BE2C (cell line): ENCODE measurements around the gene ADGRF1.

Experiments used
- DNase-seq: peaks from one replicate; pipeline ENCODE4 v3.0.0-alpha.2; 2020
- H3K27me3 ChIP-seq: fragments of 250-450 bp; sonication (Bioruptor Pico); 2 replicates; pipeline ENCODE4 v1.5.1; 2020; ENCODE audit warnings: mild to moderate bottlenecking
- H3K36me3 ChIP-seq: fragments of 250-450 bp; sonication (Bioruptor Pico); 2 replicates; pipeline ENCODE4 v1.5.1; 2020; ENCODE audit warnings: mild to moderate bottlenecking
- H3K4me1 ChIP-seq: fragments of 250-450 bp; sonication (Bioruptor Pico); 2 replicates; pipeline ENCODE4 v1.5.1; 2020
- H3K4me3 ChIP-seq: 2 replicates; pipeline ENCODE4 v1.5.1; 2011; ENCODE audit warnings: low read depth, low read length
- H3K9me3 ChIP-seq: fragments of 250-450 bp; sonication (Bioruptor Pico); 2 replicates; pipeline ENCODE4 v1.5.1; 2020
- CTCF ChIP-seq: IDR thresholded peaks from 2 replicates; pipeline ENCODE4 v1.5.1; 2012; ENCODE audit warnings: mild to moderate bottlenecking, low read depth, low read length

The ADGRF1 gene

GRCh38 chr6:47007657-47008396, 34.3 kb downstream of the ADGRF1 start:
- no peak for DNase-seq
- Histone ChIP-seq H3K36me3 (no peaks in the 10 kb centered on the region), H3K9me3 (no peaks in the 10 kb centered on the region), H3K4me3 (no peak overlapping the region), H3K27me3 (peaks cover 13% of the 10 kb centered on the region), H3K4me1 (no peaks in the 10 kb centered on the region)
- no peak for TF ChIP-seq CTCF

GRCh38 chr6:47005486-47005885, 36.6 kb downstream of the ADGRF1 start:
- no peak overlapping the region for H3K4me3 ChIP-seq
- DNase-seq = no peak
- H3K4me1 ChIP-seq = no peaks in the 10 kb centered on the region
- no peak for TF ChIP-seq CTCF
- H3K9me3 ChIP-seq = no peaks in the 10 kb centered on the region
- no peaks in the 10 kb centered on the region for H3K36me3 ChIP-seq
- H3K27me3 ChIP-seq = peaks cover 10% of the 10 kb centered on the region

- no peak for TF ChIP-seq CTCF
- Histone ChIP-seq H3K4me1 (no peaks in the 10 kb centered on the region), H3K9me3 (no peaks in the 10 kb centered on the region), H3K4me3 (no peak overlapping the region), H3K36me3 (no peaks in the 10 kb centered on the region), H3K27me3 (peaks cover 7% of the 10 kb centered on the region)
- DNase-seq = no peak
Observed at GRCh38 chr6:47004463-47004862, 37.7 kb downstream of the ADGRF1 start.

GRCh38 chr6:47000842-47001241, 41.3 kb downstream of the ADGRF1 start:
- Histone ChIP-seq H3K27me3 (peaks cover 5% of the 10 kb centered on the region; the same call in 1 of the 2 replicates), H3K36me3 (no peaks in the 10 kb centered on the region), H3K4me1 (no peaks in the 10 kb centered on the region), H3K4me3 (no peak overlapping the region), H3K9me3 (no peaks in the 10 kb centered on the region)
- no peak for TF ChIP-seq CTCF
- DNase-seq = no peak

GRCh38 chr6:46998436-46999017, 43.6 kb downstream of the ADGRF1 start:
- Histone ChIP-seq H3K36me3 (no peaks in the 10 kb centered on the region), H3K4me3 (no peak overlapping the region), H3K9me3 (no peaks in the 10 kb centered on the region), H3K27me3 (peaks cover 5% of the 10 kb centered on the region), H3K4me1 (no peaks in the 10 kb centered on the region)
- no peak for TF ChIP-seq CTCF
- no peak for DNase-seq

GRCh38 chr6:46997646-46998045, 44.5 kb downstream of the ADGRF1 start:
- Histone ChIP-seq H3K27me3 (peaks cover 5% of the 10 kb centered on the region), H3K4me3 (no peak overlapping the region), H3K9me3 (no peaks in the 10 kb centered on the region), H3K36me3 (no peaks in the 10 kb centered on the region), H3K4me1 (no peaks in the 10 kb centered on the region)
- no peak for DNase-seq
- no peak for TF ChIP-seq CTCF
